Mucosa of stomach (tissue), 1 donor: Measurements from ENCODE around the gene SELL.

Experiments
- H3K27me3 ChIP-seq: one replicate; pipeline ENCODE4 v1.7.0; 2013; ENCODE audit warnings: mild to moderate bottlenecking, low read length; ENCODE audit not compliant: control insufficient read depth, insufficient read depth
- H3K36me3 ChIP-seq: one replicate; pipeline ENCODE4 v1.7.0; 2013; ENCODE audit warnings: low read length; ENCODE audit not compliant: control insufficient read depth, insufficient read depth
- H3K4me1 ChIP-seq: one replicate; pipeline ENCODE4 v1.7.0; 2013; ENCODE audit warnings: mild to moderate bottlenecking, low read length; ENCODE audit not compliant: control insufficient read depth, insufficient read depth
- H3K4me3 ChIP-seq: one replicate; pipeline ENCODE4 v1.7.0; 2013; ENCODE audit warnings: low read length
- H3K9ac ChIP-seq: one replicate; pipeline ENCODE4 v1.7.0; 2013; ENCODE audit warnings: mild to moderate bottlenecking, low read length, moderate library complexity
- H3K9me3 ChIP-seq: one replicate; pipeline ENCODE4 v1.7.0; 2013; ENCODE audit warnings: mild to moderate bottlenecking, low read length, moderate library complexity; ENCODE audit not compliant: control insufficient read depth
- donor health status: Pancreatic carcinoma.

Gene SELL

DNA sequence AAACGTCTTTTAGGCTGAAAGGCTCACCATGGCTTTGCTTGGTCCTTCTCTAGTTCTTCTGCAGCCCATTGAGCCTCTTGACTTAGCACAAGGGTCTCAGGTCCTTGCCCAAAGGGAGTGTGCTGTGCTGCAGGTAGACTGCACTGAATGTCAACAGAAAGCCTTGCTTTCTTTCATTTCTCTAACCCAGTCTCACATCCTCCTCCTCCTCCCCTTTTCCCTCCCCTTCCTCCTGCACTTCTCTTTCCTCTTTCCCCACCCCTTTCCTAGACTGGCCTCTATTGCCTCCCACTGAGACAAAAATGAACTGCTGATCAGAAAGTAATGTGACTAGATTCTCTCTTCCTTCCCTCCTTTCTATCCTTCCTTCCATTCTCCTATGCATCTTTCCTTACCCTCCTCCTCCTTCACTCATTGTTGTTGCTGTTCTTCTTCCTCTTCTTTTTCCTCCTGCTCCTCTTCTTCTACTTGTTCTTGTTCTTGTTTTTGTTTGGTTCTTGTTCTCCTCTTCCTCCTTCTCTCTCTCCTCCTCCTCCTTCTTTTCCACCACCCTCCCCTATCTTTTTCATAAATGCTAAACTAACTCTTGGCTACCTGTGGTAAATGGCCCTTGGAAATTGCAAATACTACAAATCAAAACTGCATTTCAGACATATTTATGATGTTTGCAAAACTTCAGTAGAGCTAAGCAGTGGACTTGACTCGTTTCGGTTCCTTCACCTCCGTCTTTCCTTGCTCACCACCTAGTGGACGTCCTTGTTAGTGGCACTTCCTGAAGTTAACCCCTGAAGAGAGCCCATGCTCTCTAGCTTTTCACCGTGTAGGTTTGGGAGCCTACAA lies at the start of gene SELL:
SELL (minus strand) TSS at position 152 of the 840 bp plus-strand sequence; CDS start at position 30, 122 bp downstream.
- Histone ChIP-seq H3K4me3 (peak within 1 kb of the TSS; percentile 23), H3K27me3 (no peaks in the 10 kb centered on the region), H3K4me1 (peaks cover 7% of the 10 kb centered on the region), H3K9ac (peak within 1 kb of the TSS; percentile 67), H3K9me3 (no peaks in the 10 kb centered on the region), H3K36me3 (no peaks in the 10 kb centered on the region)

DNA sequence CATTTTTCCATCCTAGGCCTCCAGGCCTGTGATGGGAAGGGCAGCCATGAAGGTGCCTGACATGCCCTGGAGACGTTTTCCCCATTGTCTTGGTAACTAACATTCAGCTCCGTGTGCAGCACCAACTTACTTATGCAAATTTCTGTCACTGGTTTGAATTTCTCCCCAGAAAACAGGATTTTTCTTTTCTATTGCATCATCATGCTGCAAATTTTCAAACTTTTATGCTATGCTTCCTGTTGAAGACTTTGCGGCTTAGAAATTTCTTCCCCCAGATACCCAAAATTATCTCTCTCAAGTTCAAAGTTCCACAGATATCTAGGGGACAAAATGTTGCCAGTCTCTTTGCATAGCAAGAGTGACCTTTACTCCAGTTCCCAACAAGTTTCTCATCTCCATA lies 47.6 kb upstream of the SELL start:
- Histone ChIP-seq H3K4me3 (no peak overlapping the region), H3K4me1 (no peaks in the 10 kb centered on the region), H3K9ac (no peak overlapping the region), H3K36me3 (no peaks in the 10 kb centered on the region), H3K9me3 (no peaks in the 10 kb centered on the region), H3K27me3 (no peaks in the 10 kb centered on the region)

DNA sequence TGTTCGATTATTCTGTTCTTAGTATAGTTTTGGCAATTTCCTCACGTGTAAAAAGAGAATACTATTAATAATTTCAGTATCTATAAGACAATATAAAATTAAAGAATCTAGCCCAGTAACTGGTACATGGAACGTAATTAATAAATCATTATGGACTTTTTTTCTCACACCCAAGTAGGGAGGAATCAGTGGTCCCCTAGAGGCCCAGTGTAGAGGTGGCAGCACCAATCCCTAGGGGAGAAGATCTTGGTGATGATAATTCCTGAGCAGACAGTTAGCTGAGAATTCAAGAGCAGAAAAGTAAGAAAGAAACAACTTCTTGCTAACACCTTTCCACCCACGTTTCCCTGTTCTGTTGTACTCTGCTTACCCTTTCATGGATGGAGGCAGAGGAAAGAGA lies 42.1 kb upstream of the SELL start:
- no peaks in the 10 kb centered on the region for H3K9me3 ChIP-seq
- no peaks in the 10 kb centered on the region for H3K4me1 ChIP-seq
- no peaks in the 10 kb centered on the region for H3K27me3 ChIP-seq
- no peak overlapping the region for H3K4me3 ChIP-seq
- no peak overlapping the region for H3K9ac ChIP-seq
- H3K36me3 ChIP-seq: no peaks in the 10 kb centered on the region

DNA sequence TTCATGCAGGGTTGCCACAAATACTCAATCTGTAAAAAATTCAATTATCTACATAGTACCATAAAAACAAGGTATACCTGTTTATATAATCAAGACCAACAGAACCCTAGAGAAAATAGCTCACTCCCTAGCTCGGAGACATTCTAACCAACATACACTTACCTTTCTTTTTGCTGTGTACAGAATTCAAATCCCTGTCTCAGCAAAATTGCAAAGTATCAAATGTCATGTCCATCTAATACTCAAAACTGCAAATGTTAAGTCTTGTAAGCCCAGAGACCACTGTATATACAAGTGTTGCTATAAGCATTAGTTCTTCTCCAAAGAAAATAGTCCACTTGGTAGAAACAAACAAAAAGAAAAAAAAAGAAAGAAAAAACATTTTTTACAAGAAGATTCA lies 38.6 kb upstream of the SELL start:
- no peak overlapping the region for H3K9ac ChIP-seq
- no peaks in the 10 kb centered on the region for H3K4me1 ChIP-seq
- H3K9me3 ChIP-seq: no peaks in the 10 kb centered on the region
- no peak overlapping the region for H3K4me3 ChIP-seq
- no peaks in the 10 kb centered on the region for H3K27me3 ChIP-seq
- H3K36me3 ChIP-seq: no peaks in the 10 kb centered on the region

DNA sequence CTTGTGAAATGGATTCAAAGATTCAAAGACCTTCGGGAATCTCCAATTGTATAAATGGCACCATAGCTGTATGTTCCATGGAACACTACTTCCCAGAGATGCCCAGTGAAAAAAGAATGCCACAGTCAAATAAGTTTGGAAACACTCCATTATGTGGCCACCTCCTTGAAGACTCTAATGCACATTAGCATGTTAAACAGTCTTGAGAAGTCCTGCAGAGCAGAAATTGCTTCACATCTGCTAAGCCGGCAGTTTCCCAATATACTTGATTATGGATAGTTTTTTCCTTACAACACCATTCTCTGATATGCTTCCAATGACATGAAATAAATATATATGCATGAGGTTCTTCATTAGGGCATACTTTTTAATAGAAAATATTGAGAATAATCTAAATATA lies 35.1 kb upstream of the SELL start:
- Histone ChIP-seq H3K27me3 (no peaks in the 10 kb centered on the region), H3K4me1 (no peaks in the 10 kb centered on the region), H3K9me3 (no peaks in the 10 kb centered on the region), H3K4me3 (no peak overlapping the region), H3K36me3 (no peaks in the 10 kb centered on the region), H3K9ac (no peak overlapping the region)

DNA sequence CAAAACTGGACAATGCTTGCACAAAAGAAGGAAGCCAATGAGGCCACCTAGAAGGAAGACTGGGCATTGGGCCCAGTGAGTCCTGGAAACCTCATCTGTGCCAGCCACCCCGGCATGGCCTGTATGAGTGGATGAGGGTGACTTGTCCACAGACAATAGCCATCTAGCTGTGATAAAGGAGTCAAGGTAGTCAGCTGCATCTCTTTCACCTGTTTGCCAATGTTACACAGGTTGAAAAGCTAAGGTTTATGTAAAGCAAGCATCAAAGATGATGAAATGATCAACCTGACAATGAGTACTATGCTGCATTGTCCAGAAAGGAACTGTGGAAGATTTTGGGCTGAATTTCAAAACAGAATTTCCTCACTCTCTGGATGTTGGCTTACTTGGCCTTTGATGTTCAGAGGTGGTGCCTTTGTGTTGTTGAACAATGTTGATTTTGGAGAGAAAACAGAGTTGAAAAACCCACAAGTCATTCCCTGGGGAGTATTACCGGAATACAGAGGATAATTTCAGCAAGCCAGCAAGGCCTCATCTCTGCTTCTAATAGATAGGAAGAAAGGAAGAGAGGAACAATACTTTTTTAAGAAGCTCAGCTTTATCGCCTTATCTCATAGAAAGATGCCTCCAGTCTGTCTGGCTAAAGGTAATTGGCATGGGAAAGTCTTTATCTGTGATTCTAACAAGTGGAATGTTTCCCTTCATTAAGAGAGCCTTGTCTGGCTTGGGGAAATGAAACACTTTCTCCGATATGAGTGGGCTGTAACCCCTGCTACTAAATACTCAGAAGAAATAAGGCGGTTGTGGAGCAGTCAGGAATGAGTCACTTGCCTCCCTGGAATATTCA lies 33.8 kb upstream of the SELL start:
- H3K36me3 ChIP-seq: no peaks in the 10 kb centered on the region
- H3K9ac ChIP-seq: no peak overlapping the region
- H3K4me1 ChIP-seq: no peaks in the 10 kb centered on the region
- H3K9me3 ChIP-seq: no peaks in the 10 kb centered on the region
- no peak overlapping the region for H3K4me3 ChIP-seq
- no peaks in the 10 kb centered on the region for H3K27me3 ChIP-seq

DNA sequence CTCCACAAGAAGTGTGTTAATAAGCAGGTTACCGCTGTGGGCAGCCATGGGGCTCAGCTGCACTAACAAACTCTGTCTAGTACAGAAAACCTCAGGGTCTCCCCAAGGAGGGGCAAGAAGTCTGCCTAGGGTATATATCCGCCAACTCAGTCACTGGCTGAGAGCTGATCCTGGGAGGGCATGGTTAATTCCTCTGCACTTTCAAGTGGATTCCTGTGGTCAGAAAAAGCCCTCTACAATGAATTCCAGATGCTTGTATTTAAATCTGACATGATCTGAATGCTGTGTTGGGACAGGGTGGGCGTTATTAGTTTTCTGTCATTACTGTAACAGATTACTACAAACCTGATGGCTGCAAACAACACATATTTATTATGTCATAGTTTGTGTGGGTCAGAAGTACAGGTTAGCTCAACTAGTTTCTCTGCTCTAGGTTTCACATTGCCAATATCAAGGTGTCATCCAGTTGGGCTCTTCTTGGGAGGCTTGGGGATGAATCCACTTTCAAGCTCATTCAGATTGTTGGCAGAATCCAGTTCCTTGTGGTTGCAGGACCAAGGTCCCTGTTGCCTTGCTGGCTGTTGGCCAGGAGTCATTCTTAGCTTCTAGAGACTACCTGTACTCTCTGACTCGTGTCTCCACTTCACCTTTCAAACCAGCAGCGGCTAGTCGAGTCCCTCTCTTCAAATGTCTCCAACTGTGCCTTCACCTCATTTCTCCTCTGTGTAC lies 30.4 kb upstream of the SELL start:
- no peaks in the 10 kb centered on the region for H3K27me3 ChIP-seq
- H3K4me3 ChIP-seq: no peak overlapping the region
- H3K9ac ChIP-seq: no peak overlapping the region
- no peaks in the 10 kb centered on the region for H3K9me3 ChIP-seq
- H3K4me1 ChIP-seq: no peaks in the 10 kb centered on the region
- H3K36me3 ChIP-seq: no peaks in the 10 kb centered on the region

DNA sequence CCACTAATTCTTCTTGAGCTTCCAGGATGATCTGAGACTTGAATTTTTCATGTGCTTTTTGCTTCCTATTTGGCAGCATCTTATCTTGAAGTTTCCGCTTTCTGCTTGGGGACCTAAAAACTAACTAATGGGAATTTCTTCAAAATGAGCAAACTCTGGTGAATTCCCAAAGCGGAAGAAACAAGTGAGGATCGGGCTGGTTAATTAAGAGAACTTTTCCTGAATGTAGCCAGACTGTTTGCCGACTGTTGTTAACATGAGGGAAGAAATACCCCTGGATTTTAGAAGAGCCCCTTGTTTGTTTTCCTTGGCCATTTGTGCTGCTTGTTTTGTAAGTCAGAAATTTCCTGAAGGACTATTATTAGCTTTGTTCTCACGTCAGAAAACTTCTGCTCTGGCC lies 28.6 kb upstream of the SELL start:
- Histone ChIP-seq H3K4me1 (no peaks in the 10 kb centered on the region), H3K9ac (no peak overlapping the region), H3K9me3 (no peaks in the 10 kb centered on the region), H3K36me3 (no peaks in the 10 kb centered on the region), H3K27me3 (no peaks in the 10 kb centered on the region), H3K4me3 (no peak overlapping the region)

DNA sequence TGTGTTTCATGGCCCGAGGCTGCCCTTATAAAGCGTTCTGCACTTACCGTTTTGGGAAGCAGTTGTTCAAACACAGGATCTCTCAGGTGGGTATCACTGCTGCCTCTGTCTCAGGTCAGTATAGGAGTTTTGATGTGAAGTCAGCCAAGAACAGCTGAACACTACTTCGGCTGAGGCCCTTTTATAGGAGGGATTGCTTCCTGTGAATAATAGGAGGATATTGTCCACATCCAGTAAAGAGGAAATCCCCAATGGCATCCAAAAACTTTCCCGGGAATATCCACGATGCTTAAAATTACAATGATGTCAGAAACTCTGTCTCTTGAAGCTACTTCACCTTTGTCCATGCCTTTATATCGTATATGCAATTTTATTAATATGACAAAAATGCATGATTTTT lies 22.5 kb upstream of the SELL start, which contains the start of gene SELE:
SELE (minus strand) TSS at position 156 of the 400 bp plus-strand sequence. CDS start 467 bp downstream, outside the sequence.
- Histone ChIP-seq H3K27me3 (no peaks in the 10 kb centered on the region), H3K4me1 (no peaks in the 10 kb centered on the region), H3K9ac (no peak within 1 kb of the TSS), H3K9me3 (no peaks in the 10 kb centered on the region), H3K4me3 (no peak within 1 kb of the TSS), H3K36me3 (no peaks in the 10 kb centered on the region)

DNA sequence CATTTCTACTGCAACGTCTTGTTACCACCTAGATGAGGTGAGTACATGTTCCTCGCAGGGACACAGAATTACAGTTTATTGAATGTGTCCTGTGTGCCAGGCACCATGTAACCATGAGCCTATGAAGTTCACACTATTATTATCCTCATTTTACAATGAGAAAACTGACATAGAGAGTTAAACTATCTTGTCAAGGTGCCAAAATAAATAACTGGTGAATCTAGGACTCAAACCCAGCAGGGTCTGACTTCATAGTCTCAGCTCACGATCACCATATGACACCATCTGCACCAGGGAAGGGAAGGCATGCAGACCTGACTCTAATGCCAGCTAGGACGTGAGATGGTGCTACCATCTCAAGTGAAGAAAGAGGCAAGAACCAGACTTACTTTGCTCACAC lies 20.0 kb upstream of the SELL start:
- no peak overlapping the region for H3K4me3 ChIP-seq
- H3K27me3 ChIP-seq: no peaks in the 10 kb centered on the region
- no peak overlapping the region for H3K9ac ChIP-seq
- H3K36me3 ChIP-seq: no peaks in the 10 kb centered on the region
- H3K9me3 ChIP-seq: no peaks in the 10 kb centered on the region
- peaks cover 13% of the 10 kb centered on the region for H3K4me1 ChIP-seq

DNA sequence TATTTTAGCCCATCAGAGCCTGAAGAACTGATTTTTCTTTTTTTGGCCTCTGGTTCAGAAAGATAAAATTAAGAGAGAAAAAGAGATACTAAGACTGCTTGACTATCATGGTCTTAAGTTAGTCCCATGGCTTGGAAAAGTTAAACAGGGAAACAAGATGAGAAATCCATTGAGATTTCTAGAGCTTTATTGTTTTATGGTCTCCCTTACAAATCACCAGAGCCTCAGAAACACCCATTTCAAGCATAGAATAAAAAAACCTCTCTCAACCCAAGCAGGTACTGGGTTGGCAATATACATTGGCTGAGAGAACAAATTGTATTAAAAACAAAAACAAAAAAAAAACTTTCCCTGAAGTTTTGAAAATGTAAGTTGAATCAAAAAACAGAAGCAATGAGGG lies 18.6 kb upstream of the SELL start:
- Histone ChIP-seq H3K36me3 (no peaks in the 10 kb centered on the region), H3K9me3 (no peaks in the 10 kb centered on the region), H3K4me1 (peaks cover 13% of the 10 kb centered on the region)

DNA sequence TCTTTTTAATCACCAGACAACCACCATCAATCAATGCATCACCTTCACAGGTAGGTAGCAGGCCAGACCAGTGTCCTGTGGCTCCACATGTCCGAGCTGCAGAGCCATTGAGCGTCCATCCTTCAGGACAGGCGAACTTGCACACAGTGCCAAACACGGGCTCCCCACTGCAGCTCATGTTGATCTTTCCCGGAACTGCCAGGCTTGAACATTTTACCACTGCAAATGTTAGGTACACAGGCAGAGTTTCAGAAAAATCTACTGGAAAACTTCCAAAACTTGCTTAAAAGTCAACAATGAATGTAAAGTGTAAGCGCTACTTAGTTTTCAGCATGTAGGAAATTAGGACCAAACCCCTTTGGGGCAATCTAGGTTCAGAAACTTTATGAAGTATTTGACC lies 15.9 kb upstream of the SELL start:
- no peak overlapping the region for H3K9ac ChIP-seq
- no peaks in the 10 kb centered on the region for H3K9me3 ChIP-seq
- no peaks in the 10 kb centered on the region for H3K36me3 ChIP-seq
- no peak overlapping the region for H3K4me3 ChIP-seq
- H3K27me3 ChIP-seq: no peaks in the 10 kb centered on the region
- peaks cover 13% of the 10 kb centered on the region for H3K4me1 ChIP-seq

More for the DNA sequence above, 18.6 kb upstream of the SELL start:
- Histone ChIP-seq H3K27me3 (no peaks in the 10 kb centered on the region), H3K4me3 (no peak overlapping the region), H3K9ac (no peak overlapping the region)
